HG03460 (cell line): ENCODE measurements around the gene COG4.
"Not testable (repeated sequence)": the region's sequence is repeated elsewhere in the genome, so short reads cannot be mapped to it uniquely, and the experiment has no call there.

Experiments used
- ATAC-seq: cut with Tn5 transposase; IDR thresholded peaks from one replicate; pipeline ENCODE4 v1.9.1; 2021; ENCODE audit not compliant: unreplicated experiment

The COG4 gene

DNA sequence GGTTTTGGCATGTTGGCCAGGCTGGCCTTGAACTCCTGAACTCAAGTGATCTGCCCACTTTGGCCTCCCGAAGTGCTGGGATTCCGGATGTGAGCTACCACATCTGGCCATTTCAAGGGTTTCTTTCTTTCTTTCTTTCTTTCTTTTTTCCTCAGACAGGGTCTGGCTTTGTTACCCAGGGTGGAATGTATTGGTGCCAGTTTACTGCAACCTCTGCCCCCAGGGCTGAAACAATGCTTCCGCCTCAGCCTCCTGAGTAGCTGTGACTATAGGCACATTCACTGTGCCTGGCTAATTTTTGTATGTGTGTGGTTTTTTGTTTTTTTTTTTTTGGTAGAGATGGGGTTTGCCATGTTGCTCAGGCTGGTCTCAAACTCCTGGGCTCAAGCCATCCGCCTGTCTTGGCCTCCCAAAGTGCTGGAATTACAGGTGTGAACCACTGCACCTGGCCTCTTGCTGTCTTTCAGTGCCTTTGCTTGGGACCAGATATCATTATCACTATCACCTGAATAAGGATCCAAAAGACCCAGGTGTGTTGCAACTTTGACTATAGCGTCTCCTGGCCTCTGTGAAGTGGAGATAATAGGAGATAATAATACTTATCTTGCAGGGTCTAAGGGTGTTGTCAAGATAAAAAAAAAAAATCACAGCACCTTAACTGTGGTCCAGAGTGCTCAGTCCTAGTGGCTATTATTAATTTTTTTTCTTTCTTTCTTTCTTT is 65.7 kb downstream of the COG4 start:
- no peak for ATAC-seq

- ATAC-seq = no peak
These were observed 67.4 kb downstream of the COG4 start for GRCh38 chr16:70455910-70456309.

GRCh38 chr16:70454222-70455034 is 68.9 kb downstream of the COG4 start, which contains the start of gene FCSK:
Gene FCSK (plus strand): TSS chr16:70454595. CDS start chr16:70463191, 8,596 bp downstream.
- peak; percentile 86 for ATAC-seq

DNA sequence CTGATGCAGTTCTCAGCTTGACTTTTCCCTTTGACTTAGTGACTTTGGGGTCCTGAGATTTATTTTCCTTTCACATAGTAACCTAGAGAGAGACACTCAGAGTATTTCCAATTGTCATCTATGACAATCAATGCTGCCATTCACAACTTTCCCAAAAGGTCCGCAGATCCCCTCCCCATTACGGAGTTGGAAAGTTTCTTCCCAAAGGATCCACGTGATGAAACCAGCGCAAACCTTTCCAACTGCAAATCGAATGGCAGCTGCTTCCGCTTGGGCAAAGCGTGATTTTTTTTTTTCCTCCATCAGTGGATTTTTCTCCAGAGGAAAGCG is 69.5 kb downstream of the COG4 start:
- ATAC-seq = no peak

DNA sequence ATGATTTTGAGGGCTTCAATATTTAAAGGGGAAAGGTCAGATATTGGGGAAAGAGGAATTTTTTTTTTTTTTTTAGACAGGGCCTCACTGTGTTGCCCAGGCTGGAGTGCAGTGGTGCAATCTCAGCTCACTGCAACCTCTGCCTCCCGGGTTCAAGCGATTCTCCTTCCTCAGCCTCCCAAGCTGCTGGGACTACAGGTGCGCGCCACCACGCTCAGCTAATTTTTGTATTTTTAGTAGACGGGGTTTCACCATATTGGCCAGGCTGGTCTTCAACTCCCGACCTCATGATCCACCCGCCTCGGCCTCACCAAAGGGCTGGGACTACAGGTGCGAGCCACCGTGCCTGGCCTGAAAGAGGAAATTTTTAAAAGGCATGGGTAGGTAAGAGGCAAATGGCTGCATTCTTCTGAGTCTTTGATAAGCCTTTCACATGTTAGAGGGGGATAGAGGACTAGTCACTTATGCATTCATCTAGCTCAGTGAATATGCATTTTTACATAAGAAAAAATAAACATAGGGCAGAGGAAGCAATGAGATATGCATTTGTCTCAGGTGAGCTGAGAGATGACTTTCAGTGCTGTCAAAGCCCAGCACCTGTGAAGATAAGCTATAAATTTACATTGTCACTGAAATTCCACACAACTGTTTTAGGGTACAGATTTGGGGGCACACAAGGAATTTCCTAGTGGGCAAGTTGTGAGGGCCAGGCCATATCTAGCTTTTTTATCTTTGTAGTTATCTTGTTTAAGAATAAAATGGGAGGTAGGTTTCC is 70.0 kb downstream of the COG4 start:
- no peak for ATAC-seq

- not testable (repeated sequence) for ATAC-seq
These were observed 72.4 kb downstream of the COG4 start for GRCh38 chr16:70451004-70451340.

DNA sequence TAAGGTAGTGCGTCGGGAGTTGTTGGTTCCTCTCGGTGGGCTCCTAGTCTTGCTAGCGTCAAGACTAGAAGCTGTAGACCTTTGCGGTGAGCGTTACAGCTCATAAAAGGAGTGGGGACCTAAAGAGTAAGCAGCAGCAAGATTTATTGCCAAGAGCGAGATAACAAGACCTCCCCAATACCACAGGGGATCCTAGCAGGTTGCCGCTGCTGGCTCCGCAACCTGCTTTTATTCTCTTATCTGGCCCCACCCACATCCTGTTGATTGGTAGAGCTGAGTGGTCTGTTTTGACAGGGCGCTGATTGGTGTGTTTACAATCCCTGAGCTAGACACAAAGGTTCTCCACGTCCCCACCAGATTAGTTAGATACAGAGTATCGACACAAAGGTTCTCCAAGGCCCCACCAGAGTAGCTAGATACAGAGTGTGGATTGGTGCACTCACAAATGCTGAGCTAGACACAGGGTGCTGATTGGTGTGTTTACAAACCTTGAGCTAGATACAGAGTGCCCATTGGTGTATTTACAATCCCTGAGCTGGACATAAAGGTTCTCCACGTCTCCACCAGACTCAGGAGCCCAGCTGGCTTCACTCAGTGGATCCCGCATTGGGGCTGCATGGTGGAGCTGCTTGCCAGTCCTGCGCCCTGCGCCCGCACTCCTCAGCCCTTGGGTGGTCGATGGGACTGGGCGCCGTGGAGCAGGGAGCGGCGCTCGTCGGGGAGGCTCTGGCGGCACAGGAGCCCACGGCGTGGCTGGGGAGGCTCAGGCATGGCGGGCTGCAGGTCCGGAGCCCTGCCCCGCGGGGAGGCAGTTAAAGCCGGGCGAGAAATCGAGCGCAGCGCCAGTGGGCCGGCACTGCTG is 73.0 kb downstream of the COG4 start:
- not testable (repeated sequence) for ATAC-seq

GRCh38 chr16:70448075-70448474 is 75.3 kb downstream of the COG4 start:
- ATAC-seq = no peak

DNA sequence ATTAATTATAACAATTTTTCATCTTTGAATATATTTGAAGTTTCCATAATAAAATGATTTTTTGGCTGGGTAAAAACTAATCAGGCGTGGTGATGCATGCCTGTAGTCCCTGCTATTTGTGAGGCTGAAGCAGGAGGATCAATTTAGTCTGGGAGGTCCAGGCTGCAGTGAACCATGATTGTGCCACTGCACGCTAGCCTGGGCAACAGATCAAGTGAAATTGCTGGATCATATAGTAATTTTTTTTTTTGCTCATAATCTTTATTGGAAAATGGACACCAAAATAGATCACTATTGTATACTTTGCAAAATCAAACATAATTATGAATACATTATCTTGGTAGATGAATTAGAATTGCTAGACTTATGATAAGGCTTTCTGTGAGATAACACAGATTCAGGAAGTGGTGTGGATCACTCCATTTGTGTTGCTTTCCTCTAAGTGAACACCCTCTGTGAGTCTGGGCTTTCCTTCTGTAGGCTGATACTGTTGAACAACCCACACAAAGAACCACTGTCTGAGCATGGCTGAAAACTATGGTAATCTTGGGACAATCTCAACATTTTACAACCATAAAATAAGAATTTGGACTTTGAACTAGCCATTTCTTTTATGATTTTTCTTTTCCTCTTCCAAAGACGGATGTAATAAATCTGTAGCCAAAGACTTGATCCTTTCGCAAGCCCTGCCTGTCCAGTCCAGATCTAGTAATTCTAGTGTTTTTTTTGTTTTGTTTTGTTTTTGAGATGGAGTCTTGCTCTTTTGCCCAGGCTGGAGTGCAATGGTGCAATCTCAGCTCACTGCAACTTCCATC is 78.9 kb downstream of the COG4 start:
- no peak for ATAC-seq

DNA sequence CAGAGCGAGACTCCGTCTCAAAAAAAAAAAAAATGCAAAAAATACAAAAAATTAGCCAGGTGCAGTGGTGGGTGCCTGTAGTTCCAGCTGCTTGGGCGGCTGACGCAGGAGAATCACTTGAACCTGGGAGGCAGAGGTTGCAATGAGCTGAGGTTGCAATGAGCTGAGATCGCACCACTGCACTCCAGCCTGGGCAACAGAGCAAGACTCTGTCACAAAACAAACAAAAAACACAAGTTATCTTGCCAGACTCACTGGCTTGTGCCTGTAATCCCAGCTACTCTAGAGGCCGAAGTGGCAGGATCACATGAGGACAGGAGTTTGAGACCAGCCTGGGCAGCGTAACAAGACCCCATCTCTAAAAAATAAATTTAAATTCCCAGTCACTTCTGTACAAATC is 81.0 kb downstream of the COG4 start:
- ATAC-seq = no peak

- ATAC-seq = no peak
These were observed 81.9 kb downstream of the COG4 start for GRCh38 chr16:70441406-70441990.

DNA sequence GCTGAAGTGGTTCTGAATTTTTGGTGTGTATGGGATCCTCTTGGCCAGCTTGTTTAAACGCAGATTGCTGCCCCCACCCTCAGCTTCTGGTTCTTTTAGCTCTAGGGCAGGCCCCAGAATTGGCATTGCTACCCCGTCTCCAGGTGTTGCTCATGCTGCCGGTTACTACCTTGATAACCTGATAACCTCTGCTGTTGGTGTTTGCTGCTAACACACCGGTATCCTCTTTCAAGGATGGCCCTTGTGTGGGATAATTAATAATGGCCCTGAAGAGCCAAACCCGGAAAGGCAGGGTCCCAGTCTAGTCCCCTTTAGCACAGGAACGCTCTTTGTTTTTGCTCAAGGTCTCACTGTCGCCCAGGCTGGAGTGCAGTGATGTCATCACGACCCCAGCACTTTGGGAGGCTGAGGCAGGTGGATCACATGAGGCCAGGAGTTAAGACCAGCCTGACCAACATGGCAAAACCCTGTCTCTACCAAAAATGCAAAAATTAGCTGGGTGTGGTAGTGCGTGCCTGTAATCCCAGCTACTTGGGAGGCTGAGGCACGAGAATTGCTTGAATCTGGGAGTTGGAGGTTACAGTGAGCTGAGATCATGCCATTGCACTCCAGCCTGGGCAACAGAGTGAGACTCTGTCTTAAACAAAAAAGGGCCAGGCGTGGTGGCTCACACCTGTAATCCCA is 83.2 kb downstream of the COG4 start:
- ATAC-seq = no peak

- peak; percentile 78 for ATAC-seq
These were observed 84.1 kb downstream of the COG4 start, which contains the start of gene ST3GAL2 for GRCh38 chr16:70438969-70439862. Gene ST3GAL2 (minus strand): TSS chr16:70439100. CDS start chr16:70398530, 40,570 bp downstream.

DNA sequence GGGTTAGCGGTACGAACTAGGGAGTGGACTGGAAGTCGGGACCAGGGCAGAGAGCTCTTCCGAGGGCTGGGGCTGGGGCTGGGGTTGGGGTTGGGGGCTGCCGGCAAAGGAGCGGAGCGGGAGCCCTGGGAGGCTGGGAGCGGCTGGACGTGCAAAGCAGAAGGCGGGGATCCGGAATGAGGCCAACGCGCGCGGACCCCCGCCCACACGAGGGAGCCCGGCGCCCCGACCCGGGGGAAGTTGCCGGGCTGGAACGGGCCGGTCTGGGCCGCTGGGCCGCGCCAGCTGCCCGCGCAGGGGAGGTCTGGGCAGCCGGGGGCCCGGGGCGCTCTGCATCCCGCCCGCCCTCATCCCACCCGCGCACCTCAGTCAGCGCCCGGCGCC is 84.8 kb downstream of the COG4 start:
- peak; percentile 16 for ATAC-seq

- no peak for ATAC-seq
These were observed 85.5 kb downstream of the COG4 start for GRCh38 chr16:70437582-70438557.

DNA sequence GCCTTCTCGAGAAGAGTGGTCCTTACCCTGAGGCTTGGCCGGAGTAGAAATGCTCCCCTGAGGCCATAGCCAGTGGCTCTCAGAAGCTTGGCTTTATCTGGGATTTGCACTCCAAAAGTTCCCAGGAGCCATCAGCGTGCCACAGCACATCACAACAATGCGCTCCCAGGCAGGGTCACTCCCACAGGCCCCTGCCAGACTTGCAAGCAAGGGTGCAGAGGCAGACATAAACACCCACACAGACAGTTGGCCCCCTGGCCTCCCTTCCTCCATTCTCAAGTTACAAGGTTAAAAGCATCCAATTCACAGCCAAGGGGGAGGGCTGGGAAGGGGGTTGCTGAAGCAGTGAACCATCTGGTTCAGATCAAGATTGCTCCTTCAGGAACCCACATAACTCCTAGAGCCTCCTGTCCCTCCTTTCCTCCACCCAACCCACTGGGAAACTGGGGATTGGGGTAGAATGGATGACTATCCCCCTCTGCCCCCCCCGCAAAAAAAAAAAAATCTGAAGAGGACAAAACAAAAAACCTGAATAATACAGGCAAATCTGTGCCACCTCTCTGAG is 86.3 kb downstream of the COG4 start:
- no peak for ATAC-seq
